Peyer's patch (tissue), 4 donors: ENCODE data around the gene SBNO1.

Experiments
- POLR2A ChIP-seq, 2 donors: fragments of 450-650 bp; IDR thresholded peaks; one replicate each; pipeline ENCODE4 v1.5.1; 2017; ENCODE audit warnings: antibody characterized with exemption in 2 of 2, mild to moderate bottlenecking in 2 of 2, moderate library complexity in 2 of 2
- TF ChIP-seq, protein P1 (sequence below), 6 experiments: fragments of 450-650 bp in 4 of 6; fragments of 200-600 bp in 2 of 6; sonication (generic) in 1 of 6; IDR thresholded peaks; one replicate each; pipeline ENCODE4 v1.5.1; 2017 to 2019; ENCODE audit warnings: antibody characterized with exemption in 6 of 6, mild to moderate bottlenecking in 3 of 6, moderate library complexity in 1 of 6

DNA sequence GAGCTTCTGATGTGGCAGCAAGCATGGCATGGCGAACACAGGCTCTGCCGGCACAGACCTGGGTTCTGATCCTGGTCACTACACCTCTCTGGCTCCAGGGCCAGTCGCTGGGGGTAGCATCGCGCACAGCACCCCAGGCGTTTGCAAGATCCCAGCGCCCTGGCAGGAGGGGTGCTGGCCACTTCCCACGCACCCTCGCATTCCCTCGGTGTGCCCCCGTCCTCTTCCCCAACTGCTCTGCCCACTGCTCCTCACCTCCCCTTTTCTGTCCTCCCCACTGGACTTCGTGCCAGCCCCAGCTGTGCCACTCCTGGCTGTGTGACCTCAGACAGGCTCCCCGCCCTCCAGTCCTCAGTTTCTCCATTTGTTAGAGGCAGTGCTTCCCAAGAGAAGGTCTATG lies 95.8 kb downstream of the SBNO1 start:
- TF ChIP-seq, protein P1, sequence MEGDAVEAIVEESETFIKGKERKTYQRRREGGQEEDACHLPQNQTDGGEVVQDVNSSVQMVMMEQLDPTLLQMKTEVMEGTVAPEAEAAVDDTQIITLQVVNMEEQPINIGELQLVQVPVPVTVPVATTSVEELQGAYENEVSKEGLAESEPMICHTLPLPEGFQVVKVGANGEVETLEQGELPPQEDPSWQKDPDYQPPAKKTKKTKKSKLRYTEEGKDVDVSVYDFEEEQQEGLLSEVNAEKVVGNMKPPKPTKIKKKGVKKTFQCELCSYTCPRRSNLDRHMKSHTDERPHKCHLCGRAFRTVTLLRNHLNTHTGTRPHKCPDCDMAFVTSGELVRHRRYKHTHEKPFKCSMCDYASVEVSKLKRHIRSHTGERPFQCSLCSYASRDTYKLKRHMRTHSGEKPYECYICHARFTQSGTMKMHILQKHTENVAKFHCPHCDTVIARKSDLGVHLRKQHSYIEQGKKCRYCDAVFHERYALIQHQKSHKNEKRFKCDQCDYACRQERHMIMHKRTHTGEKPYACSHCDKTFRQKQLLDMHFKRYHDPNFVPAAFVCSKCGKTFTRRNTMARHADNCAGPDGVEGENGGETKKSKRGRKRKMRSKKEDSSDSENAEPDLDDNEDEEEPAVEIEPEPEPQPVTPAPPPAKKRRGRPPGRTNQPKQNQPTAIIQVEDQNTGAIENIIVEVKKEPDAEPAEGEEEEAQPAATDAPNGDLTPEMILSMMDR (IDR thresholded peaks at IDR 0.05): no peak
- no peak for TF ChIP-seq POLR2A (IDR thresholded peaks at IDR 0.05)
